IPS-20b (cell line): ENCODE results near the gene CAMK2G.
"Not testable (repeated sequence)": the region's sequence is repeated elsewhere in the genome, so short reads cannot be mapped to it uniquely, and the experiment has no call there.

ENCODE experiments used
- H3K27ac ChIP-seq: one replicate; pipeline ENCODE4 v1.5.1; 2013; ENCODE audit warnings: low read length
- H3K27me3 ChIP-seq: 2 replicates; pipeline ENCODE4 v1.6.1; 2013; ENCODE audit warnings: mild to moderate bottlenecking, low read length, inconsistent platforms; ENCODE audit not compliant: insufficient read depth
- H3K36me3 ChIP-seq: 2 replicates; pipeline ENCODE4 v1.6.1; 2013; ENCODE audit warnings: low read depth, mild to moderate bottlenecking, inconsistent platforms, low read length, moderate library complexity; ENCODE audit not compliant: insufficient read depth
- H3K4me1 ChIP-seq: 2 replicates; pipeline ENCODE4 v1.6.1; 2013; ENCODE audit warnings: mild to moderate bottlenecking, control low read depth, inconsistent platforms, low read length, moderate library complexity; ENCODE audit not compliant: insufficient read depth
- H3K4me3 ChIP-seq: 2 replicates; pipeline ENCODE4 v1.5.1; 2013; ENCODE audit warnings: mild to moderate bottlenecking, low read length, inconsistent platforms
- H3K9ac ChIP-seq: 2 replicates; pipeline ENCODE4 v1.6.1; 2013; ENCODE audit warnings: low read depth, mild to moderate bottlenecking, inconsistent platforms, low read length, moderate library complexity
- H3K9me3 ChIP-seq: 2 replicates; pipeline ENCODE4 v1.6.1; 2013; ENCODE audit warnings: mild to moderate bottlenecking, low read depth, low read length, inconsistent platforms; ENCODE audit not compliant: insufficient read depth

The CAMK2G gene

GRCh38 chr10:73802276-73802991 lies 71.9 kb downstream of the CAMK2G start:
- H3K27ac ChIP-seq: no peak overlapping the region

GRCh38 chr10:73801253-73801590 lies 73.1 kb downstream of the CAMK2G start:
- no peak overlapping the region for H3K4me3 ChIP-seq
- H3K27ac ChIP-seq: no peak overlapping the region
- no peak overlapping the region for H3K9ac ChIP-seq
- H3K4me1 ChIP-seq: no peaks in the 10 kb centered on the region
- no peaks in the 10 kb centered on the region for H3K27me3 ChIP-seq
- no peaks in the 10 kb centered on the region for H3K9me3 ChIP-seq
- peaks cover 81% of the 10 kb centered on the region for H3K36me3 ChIP-seq

More at GRCh38 chr10:73802276-73802991, 71.9 kb downstream of the CAMK2G start:
- peaks cover 82% of the 10 kb centered on the region for H3K36me3 ChIP-seq
- no peaks in the 10 kb centered on the region for H3K27me3 ChIP-seq
- H3K4me3 ChIP-seq: no peak overlapping the region
- no peak overlapping the region for H3K9ac ChIP-seq
- H3K4me1 ChIP-seq: no peaks in the 10 kb centered on the region
- H3K9me3 ChIP-seq: no peaks in the 10 kb centered on the region

GRCh38 chr10:73800560-73801252 lies 73.6 kb downstream of the CAMK2G start:
- Histone ChIP-seq H3K9me3 (no peaks in the 10 kb centered on the region), H3K27ac (no peak overlapping the region), H3K27me3 (no peaks in the 10 kb centered on the region), H3K36me3 (peaks cover 80% of the 10 kb centered on the region), H3K4me1 (no peaks in the 10 kb centered on the region), H3K9ac (no peak overlapping the region), H3K4me3 (no peak overlapping the region)

DNA sequence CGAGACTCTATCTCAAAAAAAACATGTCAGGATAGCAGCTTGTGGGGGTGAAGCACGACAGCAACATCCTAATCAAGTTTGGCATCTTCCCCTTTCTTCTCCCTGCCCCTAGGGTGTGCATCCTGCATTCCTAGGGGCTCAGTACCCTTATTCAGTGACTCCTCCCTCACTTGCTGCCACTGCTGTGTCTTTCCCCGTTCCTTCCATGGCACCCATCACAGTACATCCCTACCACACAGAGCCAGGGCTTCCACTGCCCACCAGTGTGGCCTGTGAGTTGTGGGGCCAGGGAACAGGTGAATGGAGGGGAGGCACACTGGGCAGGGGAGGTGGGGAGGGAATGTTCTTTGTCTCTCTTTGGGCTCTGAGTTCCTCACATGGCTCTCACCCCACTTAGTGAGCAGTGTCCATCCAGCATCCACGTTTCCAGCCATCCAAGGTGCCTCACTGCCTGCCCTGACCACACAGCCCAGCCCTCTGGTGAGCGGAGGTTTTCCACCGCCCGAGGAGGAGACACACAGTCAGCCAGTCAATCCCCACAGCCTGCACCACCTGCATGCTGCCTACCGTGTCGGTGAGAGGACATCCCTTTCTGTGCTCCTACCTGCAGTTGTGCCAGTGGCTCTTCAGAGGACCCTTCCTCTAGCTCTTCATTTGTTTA lies 74.3 kb downstream of the CAMK2G start:
- H3K4me1 ChIP-seq: no peaks in the 10 kb centered on the region
- no peaks in the 10 kb centered on the region for H3K9me3 ChIP-seq
- H3K27me3 ChIP-seq: no peaks in the 10 kb centered on the region
- no peak overlapping the region for H3K9ac ChIP-seq
- no peak overlapping the region for H3K27ac ChIP-seq
- H3K4me3 ChIP-seq: no peak overlapping the region
- H3K36me3 ChIP-seq: peaks cover 82% of the 10 kb centered on the region

- Histone ChIP-seq H3K4me3 (no peak overlapping the region), H3K27ac (no peak overlapping the region), H3K27me3 (no peaks in the 10 kb centered on the region), H3K9me3 (no peaks in the 10 kb centered on the region), H3K4me1 (no peaks in the 10 kb centered on the region), H3K9ac (no peak overlapping the region), H3K36me3 (peaks cover 88% of the 10 kb centered on the region)
These were observed 75.3 kb downstream of the CAMK2G start for GRCh38 chr10:73798927-73799560.

GRCh38 chr10:73798087-73798486 lies 76.3 kb downstream of the CAMK2G start:
- Histone ChIP-seq H3K4me3 (no peak overlapping the region), H3K9me3 (no peaks in the 10 kb centered on the region), H3K27ac (no peak overlapping the region), H3K9ac (no peak overlapping the region), H3K36me3 (peaks cover 82% of the 10 kb centered on the region), H3K4me1 (no peaks in the 10 kb centered on the region), H3K27me3 (no peaks in the 10 kb centered on the region)

DNA sequence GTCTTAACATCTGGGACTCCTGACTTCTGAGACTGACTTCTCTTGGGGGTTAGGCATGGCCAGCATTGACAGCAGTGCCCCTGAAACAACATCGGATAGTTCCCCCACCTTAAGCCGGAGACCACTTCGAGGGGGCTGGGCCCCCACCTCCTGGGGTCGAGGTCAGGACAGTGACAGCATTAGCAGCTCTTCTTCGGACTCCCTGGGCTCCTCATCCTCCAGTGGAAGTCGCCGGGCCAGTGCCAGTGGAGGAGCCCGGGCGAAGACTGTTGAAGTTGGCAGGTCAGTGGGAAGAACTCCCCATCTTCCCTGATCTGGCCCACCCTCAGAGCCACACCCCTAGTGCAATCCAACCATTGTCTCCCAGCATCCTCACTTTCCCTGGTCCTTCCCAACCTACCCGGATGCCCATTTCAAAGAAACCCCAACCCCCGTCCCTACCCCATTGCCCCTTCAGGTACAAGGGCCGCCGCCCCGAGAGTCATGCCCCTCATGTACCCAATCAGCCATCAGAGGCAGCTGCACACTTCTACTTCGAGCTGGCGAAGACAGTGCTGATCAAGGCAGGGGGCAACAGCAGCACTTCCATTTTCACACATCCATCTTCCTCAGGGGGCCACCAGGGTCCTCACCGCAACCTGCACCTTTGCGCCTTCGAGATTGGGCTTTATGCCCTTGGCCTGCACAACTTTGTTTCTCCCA lies 76.9 kb downstream of the CAMK2G start:
- no peak overlapping the region for H3K9ac ChIP-seq
- no peaks in the 10 kb centered on the region for H3K4me1 ChIP-seq
- no peaks in the 10 kb centered on the region for H3K27me3 ChIP-seq
- peaks cover 79% of the 10 kb centered on the region for H3K36me3 ChIP-seq
- no peak overlapping the region for H3K4me3 ChIP-seq
- H3K27ac ChIP-seq: no peak overlapping the region
- H3K9me3 ChIP-seq: no peaks in the 10 kb centered on the region

DNA sequence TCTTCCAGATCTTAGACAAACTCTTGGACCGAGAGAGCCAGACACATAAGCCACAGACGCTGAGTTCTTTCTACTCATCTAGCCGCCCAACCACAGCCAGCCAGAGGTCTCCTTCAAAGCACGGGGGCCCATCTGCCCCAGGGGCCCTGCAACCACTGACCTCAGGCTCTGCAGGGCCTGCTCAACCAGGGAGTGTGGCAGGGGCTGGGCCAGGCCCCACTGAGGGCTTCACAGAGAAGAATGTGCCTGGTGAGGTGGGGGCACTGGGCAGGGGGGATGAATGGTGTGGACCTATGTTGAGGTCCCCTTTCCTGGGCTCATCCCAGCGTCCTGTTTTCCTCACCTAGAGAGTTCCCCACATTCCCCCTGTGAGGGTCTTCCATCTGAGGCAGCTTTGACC lies 77.6 kb downstream of the CAMK2G start:
- Histone ChIP-seq H3K9me3 (no peaks in the 10 kb centered on the region), H3K9ac (no peak overlapping the region), H3K27me3 (no peaks in the 10 kb centered on the region), H3K27ac (no peak overlapping the region), H3K4me1 (no peaks in the 10 kb centered on the region), H3K36me3 (peaks cover 79% of the 10 kb centered on the region), H3K4me3 (no peak overlapping the region)

DNA sequence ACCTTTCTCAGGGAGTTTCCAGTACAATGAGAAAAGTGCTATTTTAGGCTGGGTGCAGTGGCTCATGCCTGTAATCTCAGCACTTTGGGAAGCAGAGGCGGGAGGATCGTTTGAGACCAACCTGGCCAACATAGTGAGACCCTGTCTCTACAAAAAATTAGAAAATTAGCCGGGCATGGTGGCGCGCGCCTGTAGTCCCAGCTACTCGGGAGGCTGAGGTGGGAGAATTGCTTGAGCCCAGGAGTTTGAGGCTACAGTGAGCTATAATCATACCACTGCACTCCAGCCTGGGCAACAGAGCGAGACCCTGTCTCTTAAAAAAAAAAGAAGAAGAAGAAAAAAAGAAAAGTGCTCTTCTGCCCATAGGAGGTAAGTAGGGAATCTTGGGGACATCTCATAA lies 78.3 kb downstream of the CAMK2G start:
- not testable (repeated sequence) for H3K4me1 ChIP-seq, H3K9ac ChIP-seq, H3K9me3 ChIP-seq, H3K27me3 ChIP-seq, H3K4me3 ChIP-seq, H3K27ac ChIP-seq
- peaks cover 79% of the 10 kb centered on the region for H3K36me3 ChIP-seq

GRCh38 chr10:73795491-73795890 lies 78.9 kb downstream of the CAMK2G start:
- H3K27ac ChIP-seq, H3K9me3 ChIP-seq, H3K4me3 ChIP-seq, H3K9ac ChIP-seq, H3K27me3 ChIP-seq, H3K4me1 ChIP-seq: not testable (repeated sequence)
- H3K36me3 ChIP-seq: peaks cover 81% of the 10 kb centered on the region

DNA sequence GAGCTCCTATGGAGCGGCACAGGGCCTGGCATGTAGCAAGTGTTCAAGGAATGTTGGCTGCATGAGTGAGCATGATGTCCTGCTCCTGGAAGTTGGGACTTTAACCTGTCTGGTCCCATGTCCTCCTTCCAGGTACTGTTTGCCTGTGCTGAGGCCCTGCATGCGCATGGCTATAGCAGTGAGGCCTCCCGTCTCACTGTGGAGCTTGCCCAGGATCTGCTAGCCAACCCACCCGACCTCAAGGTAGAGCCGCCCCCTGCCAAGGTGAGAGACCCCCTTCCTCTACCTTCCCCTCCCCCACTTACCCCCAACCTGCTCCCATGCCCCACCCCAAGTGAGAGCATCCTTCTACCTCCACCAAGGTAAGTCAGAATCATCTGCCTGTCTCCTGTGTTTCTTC lies 80.9 kb downstream of the CAMK2G start:
- Histone ChIP-seq H3K9ac (no peak overlapping the region), H3K36me3 (peaks cover 74% of the 10 kb centered on the region), H3K27ac (no peak overlapping the region), H3K27me3 (no peaks in the 10 kb centered on the region), H3K4me1 (no peaks in the 10 kb centered on the region), H3K9me3 (no peaks in the 10 kb centered on the region), H3K4me3 (no peak overlapping the region)
